GM12873 (cell line): ENCODE data around the gene EHBP1.

Experiments used
- TF ChIP-seq, protein P1 (sequence below): IDR thresholded peaks from 2 replicates; pipeline ENCODE4 v1.5.1; 2012; ENCODE audit warnings: low read depth, mild to moderate bottlenecking, moderate library complexity, low read length, control low read depth; ENCODE audit not compliant: insufficient read depth; ENCODE audit errors: missing control alignments

The EHBP1 gene

DNA sequence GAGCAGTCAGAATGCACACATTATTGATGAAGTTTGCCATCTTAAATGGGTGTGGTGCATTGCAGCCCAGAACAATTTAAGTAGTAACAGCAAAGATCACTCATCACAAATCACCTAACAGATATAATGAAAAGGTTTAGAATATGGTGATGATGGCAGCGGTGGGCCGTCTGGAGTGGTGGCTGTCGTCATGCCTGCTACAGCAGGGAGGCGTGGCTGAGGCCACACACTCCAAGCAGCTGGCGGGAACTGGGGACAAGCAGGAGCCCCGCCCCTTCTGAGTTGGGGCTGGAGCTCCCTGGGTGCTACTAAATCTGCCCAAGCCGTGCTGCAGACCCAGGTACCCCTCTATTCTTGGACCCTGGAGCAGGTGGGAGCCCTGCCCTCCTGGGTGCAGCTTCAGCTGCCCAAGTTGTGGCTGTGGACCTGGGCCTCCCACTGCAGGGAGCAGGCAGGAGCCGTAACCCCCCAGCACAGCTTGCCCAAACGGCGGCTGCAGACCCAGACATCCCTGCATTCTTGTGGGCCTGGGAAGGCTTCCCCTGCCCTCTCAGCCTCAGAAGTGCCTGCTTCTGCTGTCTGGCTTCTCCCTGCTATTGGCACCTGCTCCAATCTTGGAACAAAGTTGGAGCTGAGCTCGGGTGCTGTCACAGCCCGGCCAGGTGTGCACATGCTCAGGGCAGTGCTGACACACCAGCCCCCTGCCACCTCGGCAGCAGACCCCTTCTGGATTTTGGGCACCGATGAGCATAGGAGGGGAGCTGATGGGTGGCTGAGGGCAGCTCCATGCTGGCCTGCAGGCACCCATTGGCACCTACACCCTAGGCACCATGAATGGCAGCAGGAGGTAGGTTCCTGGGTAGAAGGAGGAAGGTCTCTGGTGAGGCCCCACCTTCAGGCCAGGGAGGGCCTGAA lies 149.3 kb downstream of the EHBP1 start:
- TF ChIP-seq, protein P1, sequence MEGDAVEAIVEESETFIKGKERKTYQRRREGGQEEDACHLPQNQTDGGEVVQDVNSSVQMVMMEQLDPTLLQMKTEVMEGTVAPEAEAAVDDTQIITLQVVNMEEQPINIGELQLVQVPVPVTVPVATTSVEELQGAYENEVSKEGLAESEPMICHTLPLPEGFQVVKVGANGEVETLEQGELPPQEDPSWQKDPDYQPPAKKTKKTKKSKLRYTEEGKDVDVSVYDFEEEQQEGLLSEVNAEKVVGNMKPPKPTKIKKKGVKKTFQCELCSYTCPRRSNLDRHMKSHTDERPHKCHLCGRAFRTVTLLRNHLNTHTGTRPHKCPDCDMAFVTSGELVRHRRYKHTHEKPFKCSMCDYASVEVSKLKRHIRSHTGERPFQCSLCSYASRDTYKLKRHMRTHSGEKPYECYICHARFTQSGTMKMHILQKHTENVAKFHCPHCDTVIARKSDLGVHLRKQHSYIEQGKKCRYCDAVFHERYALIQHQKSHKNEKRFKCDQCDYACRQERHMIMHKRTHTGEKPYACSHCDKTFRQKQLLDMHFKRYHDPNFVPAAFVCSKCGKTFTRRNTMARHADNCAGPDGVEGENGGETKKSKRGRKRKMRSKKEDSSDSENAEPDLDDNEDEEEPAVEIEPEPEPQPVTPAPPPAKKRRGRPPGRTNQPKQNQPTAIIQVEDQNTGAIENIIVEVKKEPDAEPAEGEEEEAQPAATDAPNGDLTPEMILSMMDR = no peak

DNA sequence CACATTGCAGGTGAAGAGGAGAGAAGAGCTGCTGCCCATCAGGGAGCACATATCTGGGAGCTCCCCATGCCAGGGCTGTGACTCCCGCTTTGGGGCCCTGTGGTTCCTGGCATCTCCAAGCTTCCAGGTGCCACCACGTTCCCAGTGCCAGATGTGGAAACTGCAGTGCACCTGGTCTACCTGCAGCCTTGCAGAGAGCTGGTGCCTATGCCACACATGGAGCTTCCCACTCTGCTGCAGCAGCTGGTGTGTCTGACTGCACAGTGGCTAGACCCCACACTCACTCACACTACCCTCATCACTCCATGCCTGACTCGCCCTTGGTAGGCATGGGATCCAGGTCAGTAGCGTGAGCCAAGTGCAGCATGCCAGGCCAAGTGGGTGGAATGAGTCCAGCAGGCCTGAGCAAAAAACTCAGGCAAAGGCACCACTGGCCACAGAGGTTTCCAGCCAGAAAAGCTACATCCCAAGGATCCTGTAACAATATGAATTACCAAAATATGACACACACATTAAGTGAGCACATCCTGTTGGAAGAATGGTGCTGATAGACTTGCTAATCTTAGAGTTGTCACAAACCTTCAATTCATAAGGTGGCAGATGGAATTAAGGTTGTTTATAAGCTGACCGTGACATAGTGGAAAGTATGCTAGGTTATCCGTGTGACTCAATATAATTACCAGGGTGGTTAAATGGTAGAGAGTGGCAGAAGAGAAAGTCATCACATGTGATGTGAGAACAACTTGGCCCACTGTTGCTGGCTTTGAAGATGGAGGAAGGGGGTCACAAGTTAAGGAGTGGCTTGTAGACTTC lies 150.9 kb downstream of the EHBP1 start:
- TF ChIP-seq, protein P1 = no peak

DNA sequence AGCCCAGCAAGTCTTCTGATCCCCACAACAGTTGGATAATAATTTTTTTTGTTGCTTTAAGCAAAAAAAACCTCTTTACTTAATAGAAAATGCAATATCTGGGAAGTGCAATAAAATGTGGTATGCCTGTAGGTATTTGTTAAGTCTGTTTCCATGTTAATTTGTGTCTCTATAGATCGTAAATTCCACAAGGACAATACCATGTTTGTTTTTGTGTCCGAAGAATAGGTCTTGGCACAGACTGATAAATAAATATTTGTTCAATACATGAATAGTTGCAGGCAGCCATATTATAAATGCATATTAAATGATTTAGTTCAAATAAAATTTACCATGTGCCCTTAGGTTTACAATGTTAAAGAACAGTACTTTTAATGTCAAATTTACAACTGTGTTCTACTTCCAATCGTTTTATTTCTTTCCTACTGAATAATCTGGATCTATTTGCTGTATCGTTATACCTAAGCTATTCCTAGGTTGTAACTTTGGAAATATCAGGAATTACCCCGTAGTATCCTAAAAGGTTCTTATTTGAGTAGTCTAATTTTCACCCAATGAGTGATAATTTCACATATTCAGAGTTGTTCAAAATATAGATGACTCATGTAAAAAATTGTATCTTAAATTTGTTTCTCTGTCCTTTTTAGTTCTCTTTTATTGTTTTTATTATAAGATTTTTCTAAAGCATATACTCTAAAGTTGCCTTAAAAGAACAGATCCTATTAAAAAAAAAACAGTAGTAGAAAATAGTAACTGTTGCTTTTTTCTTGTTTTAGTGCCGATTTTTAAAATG lies 151.8 kb downstream of the EHBP1 start:
- TF ChIP-seq, protein P1 = no peak

DNA sequence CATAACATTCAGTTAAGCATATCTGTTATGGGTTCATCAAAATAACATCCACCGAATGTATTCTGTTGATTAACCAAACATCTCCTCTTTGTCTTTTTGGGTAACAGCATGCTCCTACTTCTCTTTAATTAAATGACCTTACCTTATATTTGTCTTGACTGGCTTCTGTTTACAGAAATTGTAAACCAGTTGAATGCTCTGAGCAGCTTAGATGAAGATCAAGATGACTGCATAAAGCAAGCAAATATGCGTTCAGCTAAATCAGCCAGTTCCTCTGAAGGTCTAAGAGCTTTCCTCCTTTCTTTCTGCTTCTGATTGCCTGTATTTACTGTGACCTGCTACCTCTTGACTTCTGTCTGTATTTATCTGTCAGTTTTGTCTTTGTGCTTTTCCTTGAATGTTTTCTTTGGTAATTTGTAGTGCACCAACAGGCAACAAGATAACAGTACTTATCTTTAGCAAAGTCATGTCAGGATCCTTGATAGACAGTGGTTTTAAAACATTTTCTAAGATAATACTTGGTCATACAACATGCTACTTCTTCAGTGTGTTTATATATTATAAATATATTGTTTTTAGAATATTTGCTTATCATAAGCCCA lies 152.8 kb downstream of the EHBP1 start:
- TF ChIP-seq, protein P1 = no peak

DNA sequence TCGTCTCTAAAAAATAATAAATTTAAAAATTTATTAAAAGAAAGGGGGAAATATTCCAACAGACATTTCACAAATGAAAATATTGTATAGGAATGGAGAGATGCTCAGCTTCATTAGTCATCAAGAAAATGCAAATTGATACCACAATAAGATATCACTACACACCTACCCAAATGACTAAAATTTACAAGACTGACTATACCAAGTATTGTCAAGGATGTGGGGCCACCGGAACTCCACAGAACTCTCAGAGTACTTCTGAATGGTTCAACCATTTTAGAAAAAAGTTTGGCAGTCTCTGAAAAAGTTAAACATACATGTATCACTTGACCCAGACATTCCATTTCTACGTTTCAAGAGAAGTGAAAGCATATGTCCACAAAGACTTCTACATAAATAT lies 163.4 kb downstream of the EHBP1 start:
- TF ChIP-seq, protein P1 = no peak

DNA sequence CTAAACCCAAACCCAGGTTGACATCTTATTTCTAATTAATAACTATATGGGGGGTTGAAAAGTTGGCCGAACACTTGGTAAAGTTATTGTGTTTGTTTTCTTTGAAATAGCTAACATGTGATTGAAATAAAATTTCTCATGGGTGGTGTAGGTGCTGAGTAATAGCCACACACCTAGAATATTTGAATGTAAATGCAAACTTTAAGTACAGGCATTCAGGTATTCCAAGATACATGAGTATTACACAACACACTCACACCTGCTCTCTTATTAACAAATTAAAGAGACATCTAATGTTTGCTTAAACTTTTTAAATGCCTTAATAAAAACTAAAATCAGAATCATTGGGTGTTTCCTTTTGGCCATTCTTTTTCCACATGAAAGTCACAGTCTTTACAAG lies 165.5 kb downstream of the EHBP1 start:
- TF ChIP-seq, protein P1 = no peak
